PFSK-1 (cell line): ENCODE measurements around the gene NOC2L.

Experiments used
- FOXP2 ChIP-seq: optimal IDR thresholded peaks from 2 replicates; pipeline ENCODE3; 2011; ENCODE audit warnings: borderline replicate concordance, control low read depth, inconsistent platforms; ENCODE audit not compliant: insufficient read depth; ENCODE audit errors: extremely low read length, extremely low read depth
- POLR2AphosphoS5 ChIP-seq: IDR thresholded peaks from 2 replicates; pipeline ENCODE4 v1.6.1; 2012; ENCODE audit warnings: low read depth, mild to moderate bottlenecking, control low read depth, low read length, moderate library complexity
- REST ChIP-seq, 2 experiments: IDR thresholded peaks; 2 replicates each; pipeline versions ENCODE4 v1.6.1 to v1.8.0; 2011 to 2012; ENCODE audit warnings: low read depth in 2 of 2, low read length in 2 of 2, control low read depth in 1 of 2, inconsistent platforms in 1 of 2, mild to moderate bottlenecking in 1 of 2, moderate library complexity in 1 of 2; ENCODE audit not compliant: insufficient read depth in 1 of 2
- SIN3A ChIP-seq: IDR thresholded peaks from 2 replicates; pipeline ENCODE4 v1.6.1; 2012; ENCODE audit warnings: mild to moderate bottlenecking, low read length, moderate library complexity, borderline replicate concordance; ENCODE audit not compliant: insufficient read depth
- TAF1 ChIP-seq: IDR thresholded peaks from 2 replicates; pipeline ENCODE4 v1.6.1; 2012; ENCODE audit warnings: low read length, control low read depth, borderline replicate concordance; ENCODE audit not compliant: insufficient read depth

The NOC2L gene

GRCh38 chr1:927748-928147 is 31.3 kb downstream of the NOC2L start:
- TF ChIP-seq POLR2AphosphoS5 (no peak), TAF1 (no peak), SIN3A (no peak), FOXP2 (no peak), REST (IDR thresholded peaks at IDR 0.05; ENCODE audit: insufficient read depth in 1 of 2, low read depth in 2 of 2, low read length in 2 of 2) (no peak)

GRCh38 chr1:927234-927633 is 31.8 kb downstream of the NOC2L start:
- TF ChIP-seq FOXP2 (no peak), REST (IDR thresholded peaks at IDR 0.05; ENCODE audit: insufficient read depth in 1 of 2, low read depth in 2 of 2, low read length in 2 of 2) (no peak), SIN3A (no peak), POLR2AphosphoS5 (no peak), TAF1 (no peak)

- TF ChIP-seq TAF1: 0 out of 2 replicates have a peak, but pooled peaks have one; percentile 40
- no peak for TF ChIP-seq SIN3A
- TF ChIP-seq POLR2AphosphoS5: no peak; the same call in 1 of the 2 replicates
Observed at GRCh38 chr1:925561-926421, 33.3 kb downstream of the NOC2L start.

- TF ChIP-seq SIN3A (no peak), TAF1 (peak; percentile 39; the same call in 1 of the 2 replicates), REST (IDR thresholded peaks at IDR 0.05; ENCODE audit: insufficient read depth in 1 of 2, low read depth in 2 of 2, low read length in 2 of 2) (no peak), FOXP2 (no peak), POLR2AphosphoS5 (peak; percentile 20; the same call in 1 of the 2 replicates)
Observed at GRCh38 chr1:924656-925560, 34.1 kb downstream of the NOC2L start.

GRCh38 chr1:923991-924655 is 34.9 kb downstream of the NOC2L start:
- TF ChIP-seq REST (IDR thresholded peaks at IDR 0.05; ENCODE audit: insufficient read depth in 1 of 2, low read depth in 2 of 2, low read length in 2 of 2) (no peak), FOXP2 (no peak), POLR2AphosphoS5 (no peak), SIN3A (no peak), TAF1 (no peak)
